GM19099 (cell line): Measurements from ENCODE around the gene ADCY2.

Experiments used
- POLR2A ChIP-seq: IDR thresholded peaks from 3 replicates; pipeline ENCODE4 v1.6.1; 2011; ENCODE audit warnings: low read depth; ENCODE audit not compliant: insufficient read length; ENCODE audit errors: extremely low read depth

Gene ADCY2

DNA sequence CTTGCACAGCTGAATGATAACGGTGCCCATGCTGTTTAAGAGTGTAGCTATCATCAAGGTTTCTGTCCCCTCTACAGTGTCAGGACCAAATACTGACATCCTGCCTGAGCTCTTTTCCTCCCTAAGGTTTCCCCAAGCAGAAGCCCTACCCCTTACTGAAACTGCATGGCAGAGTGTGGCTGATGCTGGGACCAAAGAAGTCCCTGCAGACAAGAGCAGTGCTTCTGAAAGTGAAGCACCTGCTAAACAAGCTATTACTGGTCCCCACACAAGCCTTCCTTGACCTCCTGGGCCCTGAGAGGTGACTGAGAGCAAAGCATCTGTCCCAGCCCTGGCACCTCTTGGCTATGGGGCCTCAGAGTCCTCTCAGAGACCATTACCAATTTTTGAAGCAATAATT, 398.9 kb downstream of the ADCY2 start:
- no peak for TF ChIP-seq POLR2A

DNA sequence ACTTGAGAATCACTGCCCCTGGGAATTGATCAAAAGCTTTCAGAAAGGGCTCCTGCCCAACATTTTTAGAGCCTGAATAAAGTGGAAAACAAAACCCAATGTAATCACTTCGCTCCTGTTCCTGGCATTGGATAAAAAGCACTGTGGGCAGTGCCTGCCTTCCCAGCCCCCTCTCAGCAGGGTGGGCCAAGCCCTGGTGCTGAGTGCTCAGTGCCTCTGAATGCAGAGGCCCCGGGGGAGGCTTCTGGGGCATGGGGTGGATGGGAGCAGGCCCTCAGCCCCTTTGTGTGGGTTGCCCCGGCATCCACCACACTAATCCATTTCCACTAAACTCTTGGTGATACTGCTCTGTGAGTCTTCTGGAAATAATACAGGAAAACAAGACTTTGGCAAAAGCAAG, 399.4 kb downstream of the ADCY2 start:
- TF ChIP-seq POLR2A: no peak

DNA sequence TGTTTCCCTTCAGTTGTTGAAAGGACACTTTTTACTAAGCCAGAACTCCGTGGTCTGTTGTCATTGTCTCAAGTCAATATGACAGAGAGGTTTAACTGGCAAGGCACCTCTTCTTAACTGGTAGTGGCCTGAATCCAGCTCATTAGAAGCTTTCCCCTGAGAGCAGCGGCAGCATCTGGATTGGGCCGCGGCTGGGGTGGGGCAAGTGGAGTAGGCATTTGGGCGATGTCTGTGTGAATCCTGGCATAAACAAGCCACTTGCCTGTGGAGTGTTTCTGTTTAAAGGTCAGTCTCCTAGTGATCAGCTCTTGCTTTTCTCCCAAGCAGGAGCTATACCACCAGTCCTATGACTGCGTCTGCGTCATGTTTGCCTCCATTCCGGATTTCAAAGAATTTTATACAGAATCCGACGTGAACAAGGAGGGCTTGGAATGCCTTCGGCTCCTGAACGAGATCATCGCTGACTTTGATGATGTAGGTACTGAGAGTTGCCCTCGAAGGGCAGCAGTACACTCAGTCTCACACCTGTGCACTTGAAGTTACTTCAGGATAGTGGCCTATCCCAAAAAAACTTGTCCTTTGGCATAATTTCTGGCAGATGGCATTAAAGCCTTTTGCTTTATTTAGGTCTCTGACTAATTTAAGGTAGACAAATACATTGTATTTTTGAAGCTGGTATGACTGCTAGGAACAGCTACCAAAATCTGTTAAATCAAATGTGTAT, 406.1 kb downstream of the ADCY2 start:
- TF ChIP-seq POLR2A: no peak

DNA sequence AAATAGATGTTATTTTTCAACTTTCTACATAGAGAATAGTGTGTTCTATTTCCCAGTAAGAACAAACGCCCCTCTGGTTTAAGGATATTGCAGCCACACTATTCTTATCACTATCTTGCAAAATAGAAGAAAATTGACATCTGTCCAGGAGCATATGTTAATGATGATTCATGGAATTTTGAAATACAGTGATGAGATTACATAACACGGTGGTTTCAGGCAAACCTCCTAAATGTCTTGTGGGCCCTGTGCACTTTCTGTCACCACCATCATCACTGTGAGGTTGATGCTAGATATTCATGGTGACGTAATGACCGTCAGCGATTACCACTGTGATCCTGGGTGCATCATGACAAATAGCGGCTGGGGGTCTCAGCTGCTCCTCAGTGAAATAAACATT, 406.9 kb downstream of the ADCY2 start:
- no peak for TF ChIP-seq POLR2A

DNA sequence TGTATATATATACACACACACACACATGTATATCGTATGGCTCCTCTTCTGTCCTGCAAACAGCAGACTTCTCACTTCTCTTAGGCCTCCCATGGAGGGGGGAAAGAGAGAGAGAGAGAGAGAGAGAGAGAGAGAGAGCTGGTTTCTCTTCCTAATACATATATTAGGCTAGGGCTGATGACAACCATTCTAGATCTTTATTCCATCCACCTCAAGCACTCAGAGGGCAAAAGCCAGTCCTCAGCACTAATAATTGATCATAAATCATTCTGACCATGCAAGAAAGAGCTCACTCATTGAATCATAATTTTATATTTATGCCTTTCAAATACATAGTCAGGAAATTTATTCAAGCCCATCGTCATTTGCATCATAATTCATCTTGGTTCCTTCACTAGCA, 408.0 kb downstream of the ADCY2 start:
- no peak for TF ChIP-seq POLR2A

DNA sequence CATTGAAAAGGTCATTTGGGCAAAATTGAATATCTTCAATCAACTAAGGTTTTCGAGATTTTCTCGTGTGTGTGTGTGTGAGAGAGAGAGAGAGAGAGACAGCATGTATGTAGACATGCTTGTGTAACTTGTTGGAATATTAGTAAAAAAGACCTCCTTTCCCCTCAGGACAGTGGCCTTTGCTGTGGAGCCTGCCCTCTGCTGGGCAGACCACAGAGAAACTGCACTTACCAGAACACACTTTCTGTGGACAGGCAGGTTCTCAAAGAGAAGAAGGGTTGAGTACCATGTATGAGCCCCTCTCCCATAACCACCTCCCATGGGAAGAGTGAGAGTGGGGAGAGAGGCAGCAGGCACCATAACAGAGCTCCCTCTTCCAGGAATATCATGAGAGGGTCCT, 409.4 kb downstream of the ADCY2 start:
- TF ChIP-seq POLR2A: no peak

DNA sequence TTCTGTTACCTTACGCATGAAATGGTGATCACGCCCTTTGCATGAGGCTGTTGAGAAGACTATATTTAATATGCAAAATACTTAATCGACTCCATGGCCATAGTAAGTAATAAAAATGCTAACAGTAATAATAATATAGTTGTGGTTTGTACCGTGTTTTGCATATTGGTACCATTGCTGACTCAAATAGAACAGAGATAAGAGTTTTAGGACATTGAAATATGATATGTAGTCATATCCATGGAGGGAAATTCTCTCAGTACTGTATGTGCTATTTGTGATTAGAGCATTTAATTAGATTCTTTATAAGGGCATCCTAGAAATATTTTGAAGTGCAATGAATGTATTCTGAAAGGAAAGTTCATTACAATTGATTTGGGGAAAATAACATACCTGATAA, 413.1 kb downstream of the ADCY2 start:
- no peak for TF ChIP-seq POLR2A

DNA sequence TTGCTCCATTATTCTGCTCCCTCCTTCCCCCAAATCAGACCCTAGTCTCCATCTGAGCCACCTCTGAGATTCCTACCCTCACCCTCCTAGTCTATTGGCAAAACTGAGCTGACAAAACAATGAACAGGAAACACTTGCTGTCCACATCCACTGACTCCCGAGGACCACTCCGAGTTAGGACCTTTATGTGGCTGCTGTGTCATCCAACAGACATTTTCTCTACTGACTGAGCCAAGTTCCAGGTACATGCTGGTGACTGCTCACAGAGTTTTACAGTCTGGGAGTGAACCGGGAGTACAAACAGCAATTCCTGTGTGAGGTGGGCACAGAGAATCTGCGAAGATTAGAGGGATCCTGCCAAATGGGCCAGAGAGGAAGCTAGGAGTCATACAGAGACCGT, 415.8 kb downstream of the ADCY2 start:
- TF ChIP-seq POLR2A: no peak

DNA sequence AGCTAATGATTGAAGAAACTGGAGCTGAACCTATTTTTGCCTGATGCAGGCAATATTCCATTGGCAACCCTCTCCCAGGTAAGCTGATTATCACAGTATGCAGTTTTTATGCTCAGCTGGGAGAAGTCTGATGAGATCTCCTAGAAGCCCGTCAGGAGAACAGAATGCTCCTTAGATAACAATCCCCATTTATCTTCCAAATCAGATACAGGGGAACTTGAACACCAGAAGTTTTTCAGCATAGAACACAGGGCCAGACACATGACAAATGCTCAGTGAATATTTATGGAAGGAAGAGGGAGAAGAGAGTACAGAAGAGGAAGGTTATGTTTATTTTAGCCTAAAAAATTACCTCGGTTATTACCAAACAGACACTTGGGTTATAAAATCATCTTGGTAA, 417.1 kb downstream of the ADCY2 start:
- no peak for TF ChIP-seq POLR2A

DNA sequence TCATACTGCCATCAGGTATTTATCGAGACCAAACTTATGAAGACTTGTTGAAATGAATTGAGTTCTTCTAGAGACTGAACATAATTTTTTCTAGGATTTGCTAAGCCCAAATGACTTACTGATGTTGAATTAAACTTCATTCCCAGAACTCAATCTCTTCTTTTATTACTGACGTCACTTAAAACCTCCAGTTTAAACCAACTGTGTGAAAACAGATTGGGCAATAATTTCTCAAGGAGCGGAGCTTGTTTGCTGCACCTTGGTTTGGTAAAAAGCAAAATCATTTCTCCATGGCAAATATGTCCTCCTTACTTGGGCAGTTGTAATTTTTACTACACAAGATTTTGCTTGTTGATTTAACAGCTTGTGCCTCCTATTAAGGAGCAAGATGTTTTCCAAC, 417.6 kb downstream of the ADCY2 start:
- TF ChIP-seq POLR2A: no peak

DNA sequence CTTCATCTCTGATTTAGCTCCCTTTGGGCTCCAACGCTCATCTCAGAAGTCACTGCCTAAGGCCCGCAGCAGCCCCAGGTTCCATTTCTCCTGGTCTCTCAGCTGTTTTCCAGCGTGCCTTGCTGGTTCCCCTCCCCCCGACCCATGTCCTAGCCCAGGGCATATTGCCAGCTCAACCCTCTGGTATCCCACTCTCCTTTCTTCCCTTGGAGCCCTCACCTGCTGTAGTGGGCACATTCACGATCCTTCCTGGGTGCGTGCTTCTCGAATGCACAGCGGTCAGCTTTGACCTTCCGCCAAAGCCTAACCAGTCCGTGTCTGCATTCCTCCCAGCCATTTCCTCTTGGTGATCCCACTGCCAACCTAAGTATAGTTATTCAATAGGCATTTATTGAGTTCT, 418.9 kb downstream of the ADCY2 start:
- no peak for TF ChIP-seq POLR2A

DNA sequence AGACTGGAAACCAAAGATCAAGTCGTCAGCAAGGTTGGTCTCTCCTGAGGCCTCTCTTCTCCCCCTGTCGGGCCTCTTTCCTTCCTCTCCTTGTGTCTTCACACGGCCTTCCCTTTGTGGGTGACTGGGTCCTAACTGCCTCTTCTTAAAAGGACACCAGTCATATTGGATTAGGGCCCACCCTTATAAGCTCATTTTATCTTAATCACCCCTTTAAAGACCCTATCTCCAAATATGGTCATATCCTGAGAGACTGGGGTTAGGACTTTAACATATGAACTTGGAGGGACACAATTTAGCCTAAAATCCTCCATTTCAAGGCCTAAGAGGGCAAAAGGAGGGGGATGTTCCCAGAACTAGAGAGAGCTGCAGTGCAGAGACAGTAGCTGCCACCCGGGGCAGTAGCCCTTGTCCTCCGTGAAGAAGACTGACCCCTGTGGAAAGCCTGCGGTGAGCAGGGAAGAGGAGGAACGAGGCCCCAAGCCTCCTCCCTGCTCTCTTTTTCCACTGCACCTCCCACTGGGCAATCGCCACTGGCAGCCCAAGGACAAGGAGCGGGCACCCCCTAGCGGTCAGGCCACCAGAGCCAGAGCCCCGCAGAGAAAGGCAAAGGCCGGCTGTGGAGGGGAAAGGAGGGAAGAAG, 420.1 kb downstream of the ADCY2 start:
- TF ChIP-seq POLR2A: no peak

DNA sequence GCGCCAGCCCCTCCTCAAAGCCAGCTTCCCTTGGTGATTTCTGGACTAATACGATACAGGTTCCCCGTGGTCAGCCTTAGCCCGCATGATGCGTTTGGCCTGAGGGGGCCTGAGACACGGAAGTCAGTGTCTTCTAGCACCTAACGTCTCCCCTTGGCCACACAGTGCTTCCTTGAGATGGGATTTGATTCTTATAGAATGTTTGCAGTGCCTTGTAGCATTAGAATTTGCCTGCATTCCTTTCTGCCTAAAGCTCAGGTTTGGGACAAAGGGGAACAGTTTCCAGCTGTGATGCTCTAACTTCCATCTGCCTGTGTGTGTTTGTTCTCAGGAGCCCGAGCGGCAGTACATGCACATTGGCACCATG, 420.6 kb downstream of the ADCY2 start:
- TF ChIP-seq POLR2A: no peak

DNA sequence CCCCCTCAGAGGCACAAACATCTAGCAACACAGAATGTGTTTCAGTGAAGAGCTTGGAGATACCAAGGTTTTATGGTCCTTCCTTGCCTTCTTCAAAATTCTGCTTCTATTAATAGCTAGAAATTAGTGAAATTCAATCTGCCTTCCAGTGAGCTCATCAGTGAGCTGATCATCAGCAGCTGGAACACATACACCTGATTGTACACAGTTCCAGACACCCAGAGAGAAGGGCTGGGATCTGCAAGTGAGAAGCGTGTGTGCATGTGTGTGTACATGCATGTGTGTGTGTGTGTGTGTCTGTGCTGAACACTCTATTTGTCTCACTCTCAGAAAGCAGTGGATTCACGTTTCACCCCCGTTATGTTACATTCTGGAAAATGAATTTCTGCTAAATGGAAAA, 426.5 kb downstream of the ADCY2 start:
- TF ChIP-seq POLR2A: no peak

DNA sequence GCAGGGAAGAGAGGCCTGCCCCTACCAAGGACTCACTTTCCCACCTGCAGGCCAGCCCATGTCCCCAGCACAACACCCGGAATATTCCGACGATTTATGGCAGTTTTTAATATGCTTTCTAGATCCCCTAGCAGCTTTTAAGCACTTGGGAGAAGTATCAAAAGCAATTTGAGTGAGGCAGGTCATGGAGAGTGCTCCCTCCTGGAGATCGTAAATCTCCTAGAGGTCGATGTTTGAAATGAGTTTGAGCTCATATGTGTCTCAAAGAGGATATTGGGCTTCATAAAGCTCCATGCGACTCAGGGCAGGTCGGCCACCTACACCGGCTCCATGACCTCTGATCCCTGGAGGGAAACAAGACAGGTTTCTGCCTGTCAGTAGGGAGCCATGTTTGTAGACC, 427.7 kb downstream of the ADCY2 start:
- no peak for TF ChIP-seq POLR2A

DNA sequence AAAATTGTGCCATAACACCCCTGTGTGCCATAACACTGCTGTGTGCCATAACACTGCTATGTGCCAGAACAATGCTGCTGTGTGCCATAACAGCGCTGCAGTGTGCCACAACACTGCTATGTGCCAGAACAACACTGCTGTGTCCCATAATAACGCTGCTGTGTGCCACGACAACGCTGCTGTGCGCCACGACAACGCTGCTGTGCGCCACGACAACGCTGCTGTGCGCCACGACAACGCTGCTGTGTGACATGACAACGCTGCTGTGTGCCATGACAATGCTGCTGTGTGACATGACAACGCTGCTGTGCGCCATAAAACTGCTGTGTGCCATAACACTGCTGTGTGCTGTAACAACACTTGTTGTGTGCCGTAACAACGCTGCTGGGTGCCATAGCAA, 429.1 kb downstream of the ADCY2 start:
- no peak for TF ChIP-seq POLR2A

DNA sequence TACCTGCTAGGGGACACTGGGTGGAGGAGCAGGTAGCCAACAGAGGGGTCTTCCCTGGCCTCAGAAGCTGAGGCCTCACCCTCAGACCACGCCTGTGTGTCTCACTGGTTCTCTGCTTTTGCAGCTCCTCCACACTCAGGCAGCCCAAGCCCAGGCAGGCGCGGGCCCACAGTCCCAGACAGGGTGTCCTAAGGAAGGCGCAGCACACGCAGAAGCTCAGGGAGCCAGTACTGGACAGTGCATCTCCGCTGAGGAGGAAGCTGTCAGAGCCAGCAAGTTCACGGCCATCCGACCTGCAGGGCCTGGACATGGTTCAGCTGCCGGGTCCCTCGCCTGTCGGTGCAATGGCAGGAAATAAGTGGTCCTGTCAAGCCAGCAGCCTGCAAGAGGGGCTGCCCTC, 429.7 kb downstream of the ADCY2 start:
- no peak for TF ChIP-seq POLR2A
